GM12878 (cell line): ENCODE data around the gene GSG1L2. TPM values are rescaled to one million over a fixed set of nuclear protein-coding genes. Genes with fewer than 3 reads are reported as not detected.

ENCODE experiments used
- ATAC-seq: fragments of 200-7000 bp; cut with Tn5 transposase; 3 replicates; pipeline ENCODE4 v1.9.1; 2020; ENCODE audit warnings: mild to moderate bottlenecking, moderate library complexity
- BruUV-seq: library from RNA; stranded (reverse); fragments of 400-500 nt; replicated peaks from 2 replicates; lab custom pipeline; 2021; lab: Mats Ljungman, UMichigan
- CTCF ChIA-PET: fragments of 300-600 bp; sonication (Branson Sonifier 250); formaldehyde crosslinking; extraction: SDS; loops from one replicate; lab custom pipeline; 2021; ENCODE audit warnings: inconsistent platforms; lab: Yijun Ruan, JAX
- POLR2A ChIA-PET: fragments of 350-600 bp; formaldehyde crosslinking; extraction: SDS; loops from one replicate; lab custom pipeline; 2021; ENCODE audit warnings: inconsistent platforms; lab: Charles Lee
- RAD21 ChIA-PET: fragments of 300-600 bp; sonication (Branson Sonifier 250); formaldehyde crosslinking; loops from one replicate; lab custom pipeline; 2023; ENCODE audit warnings: antibody characterized with exemption; ENCODE audit not compliant: unreplicated experiment; lab: Charles Lee
- SMC1A ChIA-PET: fragments of 300-600 bp; sonication (Branson Sonifier 250); formaldehyde crosslinking; loops from one replicate; lab custom pipeline; 2023; ENCODE audit not compliant: unreplicated experiment, uncharacterized antibody; lab: Charles Lee
- DNase-seq: peaks from one replicate; pipeline ENCODE4 v3.0.0-alpha.2; 2011; ENCODE audit warnings: low read depth, low spot score
- FAIRE-seq: peaks from 3 replicates; lab custom pipeline; 2011; peaks lifted over from hg19 to GRCh38; lab: Jason Lieb, UNC
- H2AFZ ChIP-seq: 2 replicates; pipeline ENCODE4 v1.6.0; 2011; ENCODE audit warnings: low read depth, low read length, control low read depth; ENCODE audit not compliant: control insufficient read depth
- H3K27ac ChIP-seq: 2 replicates; pipeline ENCODE4 v1.5.1; 2011; ENCODE audit warnings: control low read depth; ENCODE audit not compliant: control insufficient read depth, insufficient read depth
- H3K27me3 ChIP-seq, 2 experiments: replicated peaks in 1 of 2; 2 replicates each; pipeline versions ENCODE4 v1.6.0 to v1.6.1; 2011; ENCODE audit warnings: low read length in 1 of 2; ENCODE audit not compliant: control insufficient read depth in 2 of 2, insufficient read depth in 2 of 2
- H3K36me3 ChIP-seq, 2 experiments: 2 replicates each; pipeline ENCODE4 v1.5.1; 2011; ENCODE audit warnings: low read length in 1 of 2; ENCODE audit not compliant: control insufficient read depth in 2 of 2, insufficient read depth in 2 of 2
- H3K4me1 ChIP-seq: 2 replicates; pipeline ENCODE4 v1.6.1; 2011; ENCODE audit warnings: mild to moderate bottlenecking, low read length, moderate library complexity, mixed read lengths; ENCODE audit not compliant: control insufficient read depth, insufficient read depth
- H3K4me2 ChIP-seq: 2 replicates; pipeline ENCODE4 v1.6.0; 2011; ENCODE audit warnings: control low read depth; ENCODE audit not compliant: control insufficient read depth, insufficient read depth
- H3K4me3 ChIP-seq: fragments of 200-600 bp; sonication (generic); 2 replicates; pipeline ENCODE4 v1.5.1; 2016
- H3K79me2 ChIP-seq: 2 replicates; pipeline ENCODE4 v1.6.0; 2011; ENCODE audit warnings: low read length; ENCODE audit not compliant: control insufficient read depth, insufficient read depth
- H3K9ac ChIP-seq: 2 replicates; pipeline ENCODE4 v1.8.0; 2011; ENCODE audit warnings: low read length, control low read depth, mixed read lengths; ENCODE audit not compliant: control insufficient read depth, insufficient read depth
- H3K9me3 ChIP-seq: replicated peaks from 3 replicates; pipeline ENCODE4 v1.5.1; 2011; ENCODE audit warnings: mild to moderate bottlenecking, low read length; ENCODE audit not compliant: control insufficient read depth, insufficient read depth
- H4K20me1 ChIP-seq: 2 replicates; pipeline ENCODE4 v1.6.0; 2011; ENCODE audit not compliant: control insufficient read depth, insufficient read depth
- E4F1 ChIP-seq: fragments of 450-650 bp; IDR thresholded peaks from 2 replicates; pipeline ENCODE4 v1.6.1; 2018; ENCODE audit warnings: borderline replicate concordance, mild to moderate bottlenecking; ENCODE audit not compliant: partially characterized antibody
- EGR1 ChIP-seq, 2 experiments: IDR thresholded peaks; 1 replicate in 1 of 2; 2 replicates in 1 of 2; pipeline ENCODE4 v1.6.1; 2011 to 2012; ENCODE audit warnings: low read depth in 2 of 2, low read length in 2 of 2, borderline replicate concordance in 1 of 2, mild to moderate bottlenecking in 1 of 2, moderate library complexity in 1 of 2
- IRF5 ChIP-seq: fragments of 450-650 bp; IDR thresholded peaks from 2 replicates; pipeline ENCODE4 v1.6.1; 2017; ENCODE audit warnings: borderline replicate concordance
- MEF2B ChIP-seq: fragments of 450-650 bp; IDR thresholded peaks from 2 replicates; pipeline ENCODE4 v1.6.1; 2018; ENCODE audit warnings: mild to moderate bottlenecking, moderate library complexity; ENCODE audit not compliant: partially characterized antibody, poor library complexity, severe bottlenecking
- MTA3 ChIP-seq: IDR thresholded peaks from 2 replicates; pipeline ENCODE4 v1.6.1; 2012; ENCODE audit warnings: low read length, inconsistent platforms, borderline replicate concordance
- RAD51 ChIP-seq: fragments of 450-650 bp; IDR thresholded peaks from 2 replicates; pipeline ENCODE4 v1.6.1; 2016; ENCODE audit warnings: moderate library complexity, mild to moderate bottlenecking, inconsistent platforms
- YBX1 ChIP-seq: fragments of 450-650 bp; IDR thresholded peaks from 2 replicates; pipeline ENCODE4 v1.6.1; 2016; ENCODE audit warnings: antibody characterized with exemption
- ZBTB11 ChIP-seq: fragments of 450-650 bp; formaldehyde crosslinking; IDR thresholded peaks from 2 replicates; pipeline ENCODE4 v1.5.0; 2022; ENCODE audit warnings: mild to moderate bottlenecking, missing genetic modification characterization
- ZNF274 ChIP-seq: IDR thresholded peaks from one replicate; pipeline ENCODE4 v1.8.0; 2011; ENCODE audit not compliant: insufficient read length, insufficient read depth
- WGBS: methylation state at CpG from one replicate; pipeline ENCODE4 v1.1.6; 2016; ENCODE audit warnings: low lambda C conversion rate; ENCODE audit not compliant: insufficient replicate concordance, insufficient coverage; ENCODE audit errors: missing lambda C conversion rate; 5-methylcytosine and 5-hydroxymethylcytosine counted together
- in situ Hi-C: fragments of 300-500 bp; cut with MboI; formaldehyde crosslinking; loops from 9 replicates; pipeline ENCODE4 v1.14.3; 2018; ENCODE audit warnings: mixed read lengths
- intact Hi-C: fragments of 100-400 bp; cut with micrococcal nuclease; formaldehyde crosslinking; loops from one replicate; pipeline ENCODE4 v1.14.2; 2022; ENCODE audit not compliant: unreplicated experiment
- polyA plus RNA-seq, 11 experiments: library from polyadenylated mRNA; depleted of rRNA in 4 of 11; unstranded in 6 of 11; stranded (reverse) in 5 of 11; fragments of >200 nt; fragmentation: Nextera tagmentation in 4 of 11; fragmentation: Illumina TruSeq in 1 of 11; extraction: Ambion mirVana in 4 of 11; extraction: Trizol in 1 of 11; gene quantifications; 1 replicate in 1 of 11; 2 replicates in 10 of 11; pipeline versions ENCODE4 v1.2.1 to v1.2.3, GENCODE V29; 2011 to 2016; ENCODE audit warnings: inconsistent platforms in 2 of 11, missing spikeins in 2 of 11, low read depth in 1 of 11
- total RNA-seq, 4 experiments: library from RNA; depleted of rRNA in 3 of 4; stranded (reverse); fragments of >200 nt in 3 of 4; fragmentation: Illumina TruSeq in 1 of 4; extraction: Trizol in 1 of 4; gene quantifications; 2 replicates each; pipeline versions ENCODE4 v1.2.1 to v1.2.3, GENCODE V29; 2013 to 2021

The GSG1L2 gene
- total and polyA plus RNA-seq, 10 of the 15 experiments (the other 5 are each of a cell fraction or from before 2014, with no cell fraction given), result not detected

GRCh38 chr17:9788601-9789000 lies 33.3 kb downstream of the GSG1L2 start:
- DNase-seq (no peak), ATAC-seq (no peak), FAIRE-seq (no peak)
- H4K20me1 ChIP-seq, result no peaks in the 10 kb centered on the region
- no peak overlapping the region for H3K27ac ChIP-seq
- SMC1A ChIA-PET, result no interaction called here
- H3K9ac ChIP-seq, result no peak overlapping the region
- TF ChIP-seq ZBTB11 (no peak), EGR1 (IDR thresholded peaks at IDR 0.05; ENCODE audit: borderline replicate concordance in 1 of 2, low read depth in 2 of 2, low read length in 2 of 2) (no peak)
- no peak overlapping the region for H3K4me2 ChIP-seq
- no peaks in the 10 kb centered on the region for H3K79me2 ChIP-seq
- BruUV-seq, result no TSS peak
- RAD21 ChIA-PET, result no interaction called here
- H2AFZ ChIP-seq, result no peak overlapping the region
- CTCF ChIA-PET, result interaction anchor here (1.1 kb wide), 1 partner anchor 11 kb away, joined by 5 read pairs; no protein-coding TSS in a partner anchor
- POLR2A ChIA-PET, result no interaction called here
- no peaks in the 10 kb centered on the region for H3K4me1 ChIP-seq
- H3K9me3 ChIP-seq, result no peaks in the 10 kb centered on the region
- no peak overlapping the region for H3K4me3 ChIP-seq
- H3K27me3 ChIP-seq, result no peaks in the 10 kb centered on the region
- in situ Hi-C loops, result no loop called here
- 60% methylated on average over 8 of the region's 8 CpGs for WGBS
- no peaks in the 10 kb centered on the region for H3K36me3 ChIP-seq
- intact Hi-C loops, result no loop called here

- Histone ChIP-seq H3K9me3 (no peaks in the 10 kb centered on the region), H4K20me1 (no peaks in the 10 kb centered on the region), H3K79me2 (no peaks in the 10 kb centered on the region), H3K4me3 (no peak overlapping the region), H3K4me2 (no peak overlapping the region), H3K27me3 (peaks cover 0 to 1% of the 10 kb centered on the region in 2 experiments; a peak in 1 of 4 replicates), H3K9ac (no peak overlapping the region), H3K36me3 (no peaks in the 10 kb centered on the region), H3K4me1 (no peaks in the 10 kb centered on the region), H3K27ac (no peak overlapping the region), H2AFZ (no peak overlapping the region)
- ChIA-PET SMC1A (no interaction called here), CTCF (interaction anchor here (0.8 kb wide), 1 partner anchor 11 kb away, joined by 3 read pairs; no protein-coding TSS in a partner anchor), RAD21 (no interaction called here), POLR2A (no interaction called here)
- BruUV-seq, result no TSS peak
- DNase-seq (no peak), ATAC-seq (no peak), FAIRE-seq (no peak)
- intact Hi-C loops (no loop called here), in situ Hi-C loops (no loop called here)
- WGBS, result 34% methylated on average over 2 of the region's 2 CpGs
- TF ChIP-seq IRF5 (no peak), E4F1 (no peak), MTA3 (no peak), RAD51 (no peak), ZNF274 (no peak), MEF2B (no peak), YBX1 (no peak)
These were observed 37.3 kb downstream of the GSG1L2 start for GRCh38 chr17:9784544-9784943.
